HG03521 (cell line): ENCODE measurements around the gene SOBP.

Experiments used
- ATAC-seq: cut with Tn5 transposase; IDR thresholded peaks from one replicate; pipeline ENCODE4 v1.9.1; 2021; ENCODE audit warnings: mild to moderate bottlenecking, moderate library complexity; ENCODE audit not compliant: unreplicated experiment

SOBP gene

GRCh38 chr6:107655245-107655644 lies 165.3 kb downstream of the SOBP start:
- ATAC-seq: no peak

GRCh38 chr6:107655864-107656263 lies 165.9 kb downstream of the SOBP start:
- no peak for ATAC-seq

GRCh38 chr6:107656401-107656800 lies 166.5 kb downstream of the SOBP start:
- no peak for ATAC-seq

- ATAC-seq: no peak
Measured at GRCh38 chr6:107656883-107657282, 167.0 kb downstream of the SOBP start.

- no peak for ATAC-seq
Measured at GRCh38 chr6:107657373-107657754, 167.4 kb downstream of the SOBP start.

- ATAC-seq: peak; percentile 82
Measured at GRCh38 chr6:107657755-107658461, 168.0 kb downstream of the SOBP start.

- ATAC-seq: no peak
Measured at GRCh38 chr6:107658920-107659865, 169.3 kb downstream of the SOBP start.

GRCh38 chr6:107660839-107661238 lies 170.9 kb downstream of the SOBP start:
- no peak for ATAC-seq

GRCh38 chr6:107661291-107661690 lies 171.4 kb downstream of the SOBP start:
- no peak for ATAC-seq

GRCh38 chr6:107662333-107662732 lies 172.4 kb downstream of the SOBP start:
- no peak for ATAC-seq

GRCh38 chr6:107663308-107663707 lies 173.4 kb downstream of the SOBP start:
- ATAC-seq: no peak

- no peak for ATAC-seq
Measured at GRCh38 chr6:107665382-107665781, 175.5 kb downstream of the SOBP start.

GRCh38 chr6:107666084-107666980 lies 176.4 kb downstream of the SOBP start:
- ATAC-seq: no peak

- ATAC-seq: no peak
Measured at GRCh38 chr6:107666981-107667601, 177.2 kb downstream of the SOBP start.

- ATAC-seq: no peak
Measured at GRCh38 chr6:107667790-107668189, 177.9 kb downstream of the SOBP start.

GRCh38 chr6:107668743-107669474 lies 179.0 kb downstream of the SOBP start:
- peak; percentile 90 for ATAC-seq

- ATAC-seq: no peak
Measured at GRCh38 chr6:107670792-107671199, 180.9 kb downstream of the SOBP start.

GRCh38 chr6:107673076-107673494 lies 183.2 kb downstream of the SOBP start:
- ATAC-seq: no peak

GRCh38 chr6:107674995-107675738 lies 185.2 kb downstream of the SOBP start:
- ATAC-seq: peak; percentile 86
